Anterior cingulate cortex (tissue), 58 donors: Measurements from ENCODE around the gene FAM228A.
A peak's percentile ranks its signal among the peaks of the same experiment; 100 is the strongest.
"Not testable (repeated sequence)": the region's sequence is repeated elsewhere in the genome, so short reads cannot be mapped to it uniquely, and the experiment has no call there.

Source experiments
- DNase-seq, 58 donors: peaks; one replicate each; lab custom pipeline; 2025; lab: John Stamatoyannopoulos, UW

FAM228A gene

DNA sequence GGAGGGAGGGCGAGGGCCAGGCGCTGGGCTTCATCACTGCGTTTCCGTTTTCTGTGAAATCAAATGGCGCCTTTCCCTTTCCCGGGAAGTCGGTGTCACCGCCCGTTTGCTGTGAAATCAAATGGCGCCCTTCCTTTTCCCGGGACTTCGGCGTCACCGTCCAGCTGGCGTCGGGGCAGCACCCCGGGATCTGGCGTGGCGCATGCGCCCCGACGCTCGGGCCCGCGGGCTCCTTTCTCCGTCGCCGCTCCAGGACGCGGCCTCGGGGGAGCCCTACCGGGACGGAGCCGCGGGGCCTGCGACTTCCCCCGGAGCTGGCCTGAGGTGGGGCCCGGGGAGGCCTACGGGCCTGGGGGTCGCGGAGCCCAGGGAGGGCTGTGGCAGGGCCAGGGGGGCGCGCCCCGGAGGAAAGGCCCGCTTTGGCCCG lies at the start of gene FAM228A:
Gene FAM228A (plus strand): TSS at position 203 of the 427 bp plus-strand sequence. CDS start 428 bp downstream, outside the sequence.
- DNase-seq = no peak

DNA sequence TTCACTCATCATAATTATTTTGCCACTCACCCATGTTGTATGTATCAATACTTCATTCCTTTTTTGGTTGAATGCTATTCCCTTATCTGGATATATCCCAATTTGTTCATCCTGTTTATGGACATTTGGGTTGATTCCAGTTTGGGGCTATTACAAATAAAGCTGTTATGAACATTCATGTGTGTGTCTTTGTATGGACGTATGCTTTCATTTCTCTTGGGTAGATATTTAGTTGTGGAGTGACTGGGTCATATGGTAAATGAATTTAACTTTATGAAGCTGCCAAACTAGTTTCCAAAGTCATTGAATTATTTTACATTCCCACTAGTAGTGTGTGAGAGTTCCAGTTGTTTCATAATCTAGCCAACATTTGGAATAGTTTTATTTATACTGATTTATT lies 48.9 kb upstream of the FAM228A start:
- DNase-seq = no peak

DNA sequence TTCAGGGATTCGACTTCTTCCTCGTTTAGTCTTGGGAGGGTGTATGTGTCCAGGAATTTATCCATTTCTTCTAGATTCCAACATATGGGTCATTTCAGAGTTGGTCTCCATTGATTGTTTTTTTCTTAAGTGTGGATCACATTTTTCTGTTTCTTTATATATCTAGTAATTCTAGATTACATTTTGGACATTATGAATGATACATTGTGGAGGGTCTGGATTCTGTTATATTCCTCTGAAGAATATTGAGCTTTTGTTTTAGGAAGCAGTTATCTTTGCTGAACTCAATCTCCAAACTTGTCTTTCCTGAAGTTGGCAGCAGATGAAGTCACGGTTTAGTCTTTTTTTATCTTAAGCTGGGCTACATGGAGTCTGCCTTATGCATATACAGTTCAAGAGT lies 42.3 kb upstream of the FAM228A start:
- DNase-seq = no peak

DNA sequence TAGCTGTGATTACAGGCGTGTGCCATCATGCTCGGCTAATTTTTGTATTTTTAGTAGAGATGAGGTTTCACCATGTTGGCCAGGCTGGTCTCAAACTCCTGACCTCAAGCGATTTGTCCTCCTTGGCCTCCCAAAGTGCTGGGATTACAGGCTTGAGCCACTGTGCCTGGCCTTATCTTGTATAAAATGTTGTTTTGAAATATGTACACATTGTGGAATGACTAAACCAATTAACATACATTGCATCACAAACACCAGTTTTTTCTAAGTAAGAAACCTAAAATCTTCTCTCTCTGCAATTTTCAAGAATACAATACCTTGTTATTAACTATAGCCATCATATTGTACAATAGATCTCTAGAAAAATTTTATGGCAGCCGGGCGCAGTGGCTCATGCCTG lies 34.5 kb upstream of the FAM228A start:
- not testable (repeated sequence) for DNase-seq

DNA sequence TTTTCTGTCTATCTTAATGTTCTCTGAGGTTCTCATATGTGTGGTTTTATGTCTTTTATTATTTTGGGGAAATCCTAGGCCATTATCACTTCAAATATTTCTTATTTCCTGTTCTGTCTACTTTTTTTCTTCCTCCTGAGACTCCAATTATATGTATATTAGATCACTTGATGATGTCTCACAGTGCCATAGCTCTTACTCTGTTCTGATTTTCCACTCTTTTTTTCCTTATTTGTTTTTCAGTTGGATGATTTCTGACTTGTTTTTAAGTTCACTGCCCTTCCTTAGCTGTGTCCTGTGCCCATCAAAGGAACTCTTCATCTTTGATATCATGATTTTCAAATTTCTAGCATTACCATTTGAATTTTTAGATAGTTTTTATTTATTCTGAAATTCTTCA lies 27.5 kb upstream of the FAM228A start:
- no peak for DNase-seq

DNA sequence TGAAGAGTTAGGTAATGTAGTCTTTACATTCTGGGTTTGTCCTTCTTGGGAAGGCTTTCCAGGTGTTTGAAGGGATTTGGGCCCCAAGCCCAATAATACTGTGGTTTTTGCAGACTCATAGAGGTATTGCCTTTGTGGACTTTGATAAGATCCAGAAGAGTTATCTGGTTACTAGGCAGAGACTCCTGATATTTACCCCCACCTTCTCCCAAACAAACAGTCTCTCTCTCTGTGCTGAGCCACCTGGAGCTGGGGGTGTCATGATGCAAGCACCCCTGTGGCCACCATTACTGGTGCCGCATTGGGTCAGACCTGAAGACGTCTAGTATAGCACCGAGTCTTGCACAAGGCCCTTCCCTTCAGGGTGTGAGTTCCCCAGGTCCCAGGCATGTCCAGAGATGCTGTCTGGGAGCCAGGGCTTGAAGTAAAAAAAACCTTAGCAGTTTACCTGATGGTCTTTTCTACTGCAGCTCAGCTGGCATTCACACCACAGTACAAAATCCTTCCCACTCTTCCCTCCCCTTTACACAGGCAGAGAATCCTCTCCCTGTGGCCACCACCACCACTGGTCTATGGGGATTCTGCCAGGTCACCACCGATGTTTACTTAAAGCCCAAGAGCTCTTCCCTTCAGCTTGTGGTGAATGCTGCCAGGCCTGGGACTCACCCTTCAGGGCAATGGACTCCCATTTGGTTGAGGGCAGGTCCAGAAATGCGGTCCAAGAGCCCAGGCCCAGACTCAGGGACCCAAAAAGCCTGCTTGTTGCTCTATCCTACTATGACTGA lies 22.2 kb upstream of the FAM228A start:
- DNase-seq = no peak

DNA sequence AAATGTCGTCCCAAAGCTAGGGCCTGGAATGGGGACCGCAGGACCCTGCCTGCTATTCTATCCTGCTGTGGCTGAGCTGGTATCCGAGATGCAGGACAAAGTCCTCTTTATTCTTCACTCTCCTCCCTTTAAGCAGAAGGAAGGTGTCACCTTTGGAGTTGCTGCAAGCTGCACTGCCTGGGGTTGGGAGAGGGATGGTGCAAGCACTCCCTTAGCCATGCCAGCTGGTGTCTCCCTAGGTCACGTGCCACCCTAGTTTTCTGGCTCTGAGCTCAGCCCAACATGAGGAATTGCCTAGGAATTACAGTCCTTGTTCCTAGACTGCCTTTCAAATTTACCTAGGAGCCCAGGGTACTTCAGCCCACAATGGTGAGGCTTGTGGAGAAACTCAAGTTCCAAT lies 21.4 kb upstream of the FAM228A start:
- DNase-seq = peak in 2 of 58 donors; percentile 4 to 6

DNA sequence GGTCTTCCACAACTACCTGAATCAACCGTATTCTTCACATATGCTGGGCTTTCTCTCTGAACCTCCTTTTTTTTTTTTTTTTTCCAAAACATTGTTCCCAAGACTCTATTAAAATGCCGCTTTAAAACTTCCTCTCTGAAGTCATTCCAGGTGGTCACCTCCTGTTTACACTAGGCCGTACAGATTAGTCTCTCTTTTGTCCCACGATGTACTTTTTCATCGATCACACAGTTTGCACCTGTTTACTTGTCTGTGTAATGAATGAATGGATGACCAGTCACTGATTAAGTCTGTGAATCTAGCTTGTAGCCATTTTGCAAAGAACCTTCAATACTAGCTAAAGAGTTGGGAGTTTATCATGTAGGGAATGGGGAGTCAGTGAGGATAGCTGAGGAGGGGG lies 16.7 kb upstream of the FAM228A start:
- DNase-seq = no peak

DNA sequence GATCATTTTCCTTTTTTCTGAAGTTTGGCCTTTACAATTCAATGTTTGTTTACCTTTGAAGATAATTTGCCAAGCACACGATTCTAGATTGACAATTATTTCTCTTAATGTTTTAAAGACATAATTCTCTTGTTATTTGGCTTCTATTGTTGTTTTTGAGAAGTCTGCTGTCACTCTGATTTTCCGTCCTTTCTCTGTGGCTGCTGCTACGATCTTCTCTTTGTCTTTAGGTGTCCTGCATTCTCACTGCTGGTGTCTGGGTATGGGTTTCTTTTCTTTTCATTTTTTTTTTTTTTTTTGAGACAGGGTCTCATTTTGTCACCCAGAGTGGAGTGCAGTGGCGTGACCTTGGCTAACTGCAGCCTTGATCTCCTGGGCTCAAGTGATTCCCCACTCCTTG lies 15.1 kb upstream of the FAM228A start:
- no peak for DNase-seq

DNA sequence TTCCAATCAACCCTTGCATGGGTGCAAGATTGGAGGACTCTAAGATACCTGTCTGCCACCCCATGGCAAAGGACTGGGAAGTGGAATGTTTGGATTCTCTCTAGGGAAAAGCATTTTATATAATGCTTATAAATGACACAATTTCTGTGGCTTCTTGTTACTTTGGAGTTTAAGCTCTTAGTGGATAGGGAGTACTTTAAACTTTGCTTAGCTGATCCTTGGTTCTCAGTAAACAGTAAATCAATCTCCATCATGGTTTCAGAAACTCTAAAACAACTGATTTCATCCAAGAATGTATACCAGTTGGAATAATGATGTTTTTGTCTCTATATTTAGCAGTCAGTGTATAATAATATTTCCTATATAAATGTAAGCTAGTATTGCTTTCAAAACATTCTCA lies 14.1 kb upstream of the FAM228A start:
- no peak for DNase-seq

DNA sequence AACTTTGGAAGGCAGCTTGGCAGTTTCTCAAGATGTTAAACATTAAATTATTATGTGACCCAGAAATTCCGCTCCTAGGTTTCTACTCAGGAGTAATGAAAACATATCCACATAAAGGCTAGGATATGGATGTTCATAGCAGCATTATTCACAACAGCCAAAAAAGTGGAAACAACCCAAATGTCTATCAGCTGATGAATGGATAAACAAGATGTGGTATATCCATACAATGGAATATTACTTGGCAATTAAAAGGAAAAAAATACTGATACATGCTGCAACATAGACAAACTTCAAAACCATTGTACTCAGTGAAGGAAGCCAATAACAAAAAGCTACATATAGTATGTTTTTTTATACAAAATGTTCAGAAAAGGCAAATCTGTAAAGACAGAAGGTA lies 12.4 kb upstream of the FAM228A start:
- no peak for DNase-seq

DNA sequence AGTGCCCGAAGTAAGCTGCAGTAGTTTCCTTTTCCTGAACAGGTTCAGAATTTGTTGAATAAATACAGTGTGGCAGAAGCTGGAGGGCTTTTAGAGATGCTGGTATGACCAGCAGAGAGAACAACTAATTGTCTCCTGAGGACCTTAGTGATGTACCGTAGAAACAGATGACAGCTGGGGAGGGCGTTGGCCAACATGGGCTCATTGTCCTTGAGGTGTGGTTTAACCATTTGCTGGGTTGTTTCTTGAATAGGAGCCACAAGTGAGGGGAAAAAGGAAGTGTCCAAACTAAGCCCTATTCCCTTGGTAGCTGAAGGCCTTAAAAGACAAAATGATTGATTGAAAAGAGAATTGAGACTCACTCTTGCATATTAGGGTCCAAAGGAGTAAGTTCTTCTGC lies 11.7 kb upstream of the FAM228A start:
- DNase-seq = no peak

DNA sequence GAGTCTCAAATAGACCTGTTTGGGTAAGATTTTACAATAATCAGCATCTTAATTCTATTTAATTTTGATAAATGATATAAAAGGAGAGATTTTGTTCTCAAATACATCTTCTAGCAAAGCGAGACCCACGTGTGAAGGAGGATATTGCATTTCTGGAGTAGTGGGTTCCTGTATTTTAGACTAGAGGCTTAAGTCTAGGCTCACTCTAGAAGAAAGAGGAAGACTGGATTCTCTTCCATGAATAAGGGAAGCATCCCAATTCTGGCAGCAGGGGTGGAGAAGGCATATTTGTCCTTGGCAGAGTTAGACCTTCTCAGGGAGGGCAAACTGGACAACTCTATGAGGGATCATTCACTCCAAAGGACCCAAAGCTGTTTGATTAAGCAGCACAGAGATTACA lies 11.3 kb upstream of the FAM228A start:
- no peak for DNase-seq

DNA sequence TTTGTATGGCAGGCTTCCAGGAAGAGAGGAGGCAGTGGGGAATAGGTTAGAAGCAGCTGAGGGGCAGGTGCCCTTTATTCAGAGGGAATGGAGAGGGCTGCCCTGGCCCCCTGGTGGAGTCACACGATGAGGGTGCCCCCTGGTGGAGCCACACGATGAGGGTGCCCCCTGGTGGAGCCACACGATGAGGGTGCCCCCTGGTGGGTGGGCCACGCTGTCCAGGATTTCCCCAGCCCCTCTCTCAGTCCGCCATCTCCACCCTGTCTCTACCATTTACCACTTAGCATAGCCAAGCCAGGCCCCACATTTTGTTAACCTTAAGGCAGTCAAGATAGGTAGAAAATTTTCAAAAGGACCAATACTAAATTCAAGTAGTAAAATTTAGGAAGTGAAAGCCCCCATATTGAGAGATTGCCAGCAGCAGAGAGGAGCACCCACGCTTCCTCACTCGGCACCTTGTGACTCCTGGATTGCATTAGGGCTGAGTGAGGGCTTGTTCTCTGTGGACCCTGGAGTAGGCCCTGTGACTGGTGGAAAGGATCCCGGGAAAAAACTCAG lies 10.4 kb upstream of the FAM228A start:
- no peak for DNase-seq

DNA sequence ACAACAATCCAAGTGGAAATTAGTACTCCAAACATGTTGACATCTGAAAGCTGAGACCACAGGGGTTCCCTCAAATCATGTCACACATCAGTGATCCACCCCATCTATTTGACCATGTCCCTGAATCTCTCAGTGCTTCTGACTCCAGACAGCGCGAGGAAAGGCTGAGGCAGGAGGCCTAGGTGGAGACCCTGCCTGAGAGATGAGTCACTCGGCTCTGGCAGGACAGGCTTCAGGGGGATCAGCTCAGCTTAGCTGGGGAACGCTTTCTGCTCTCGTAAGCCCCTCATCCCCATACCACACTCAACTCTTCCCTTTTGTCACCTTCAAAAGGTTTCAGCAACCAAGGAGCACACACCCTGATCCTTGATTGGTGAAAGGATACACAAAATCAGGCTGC lies 5.8 kb upstream of the FAM228A start:
- no peak for DNase-seq

DNA sequence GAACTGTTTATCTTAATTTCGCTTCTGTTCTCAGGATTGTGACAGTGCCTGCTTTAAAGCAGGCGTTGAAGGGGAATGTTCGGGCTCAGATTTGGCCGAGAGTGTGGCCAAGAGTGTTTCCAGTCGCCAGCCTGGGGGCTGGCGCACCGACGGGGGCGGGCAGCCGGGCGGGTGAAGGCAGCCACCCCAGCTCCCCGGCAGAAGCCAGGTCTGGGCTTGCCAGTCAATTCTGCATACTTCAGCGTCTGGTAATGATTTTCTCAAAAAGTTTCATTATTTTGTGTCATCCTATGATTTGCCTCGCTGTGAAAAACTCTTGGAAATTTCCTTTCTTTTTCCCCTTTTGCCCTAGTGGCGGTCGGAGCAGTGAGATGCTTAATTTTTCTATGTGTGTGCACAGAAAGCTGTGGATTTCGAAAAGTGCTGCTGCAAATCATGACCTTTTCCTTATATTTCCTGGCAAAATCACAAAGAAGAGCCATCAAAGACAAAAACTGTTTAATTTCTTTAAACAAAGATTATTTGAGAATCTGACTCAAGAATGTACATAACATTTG lies 856 bp downstream of the FAM228A start:
- no peak for DNase-seq

DNA sequence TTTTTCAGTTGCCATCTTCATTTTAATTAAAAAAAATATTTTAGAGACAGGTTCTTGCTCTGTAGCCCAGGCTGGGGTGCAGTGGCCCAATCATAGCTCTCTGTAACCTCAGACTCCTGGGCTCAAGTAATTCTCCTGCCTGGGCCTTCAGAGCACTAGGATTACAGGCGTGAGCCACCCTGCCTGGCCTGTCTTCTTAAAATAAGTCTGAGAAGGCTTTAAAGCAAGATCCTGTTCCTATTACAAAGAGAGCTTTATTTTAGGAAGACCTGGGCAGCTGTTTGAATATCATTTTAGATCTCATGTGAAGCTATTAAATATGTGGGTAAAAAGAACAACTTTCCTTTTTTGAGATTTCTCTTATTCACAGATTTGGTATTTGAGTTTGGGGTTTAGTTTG lies 1.5 kb downstream of the FAM228A start:
- no peak for DNase-seq

DNA sequence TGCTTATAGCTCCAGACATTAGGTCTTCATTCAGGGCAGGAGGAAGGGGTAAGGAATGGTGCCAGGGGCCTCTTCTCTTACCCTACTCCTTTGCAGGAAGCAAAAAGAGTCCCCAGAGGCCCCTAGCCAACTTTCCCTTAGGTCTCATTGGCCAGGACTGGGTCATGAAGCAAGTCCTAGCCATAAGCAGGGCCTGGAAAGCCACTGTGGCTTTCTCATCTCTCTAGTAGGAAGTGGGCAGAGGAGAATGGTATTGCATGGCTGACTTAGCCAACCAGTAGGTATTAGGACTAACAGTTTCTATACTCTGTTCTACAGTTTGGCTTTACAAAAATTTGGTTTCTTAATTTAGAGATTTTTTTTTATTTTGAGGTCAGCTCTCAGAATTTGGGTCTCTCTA lies 4.8 kb downstream of the FAM228A start:
- DNase-seq = no peak

DNA sequence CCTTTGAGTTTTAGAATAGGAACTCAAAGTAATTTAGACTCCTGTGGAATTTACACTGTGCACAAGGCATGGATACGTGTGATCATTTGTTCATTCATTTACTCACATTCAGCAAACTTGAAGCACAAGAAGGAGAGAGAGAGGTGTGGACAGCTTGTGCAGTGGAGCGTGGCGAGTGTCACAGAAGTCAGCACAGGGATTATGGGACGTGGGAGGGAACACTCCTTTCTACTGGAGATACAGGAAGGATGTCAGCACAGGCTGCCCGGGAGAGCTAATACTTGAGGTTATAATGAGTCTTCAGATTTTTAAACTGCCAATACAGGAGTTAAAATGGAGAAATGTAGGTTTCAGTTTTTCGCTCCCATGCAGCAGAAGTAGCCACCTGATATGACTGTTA lies 7.0 kb downstream of the FAM228A start:
- no peak for DNase-seq

DNA sequence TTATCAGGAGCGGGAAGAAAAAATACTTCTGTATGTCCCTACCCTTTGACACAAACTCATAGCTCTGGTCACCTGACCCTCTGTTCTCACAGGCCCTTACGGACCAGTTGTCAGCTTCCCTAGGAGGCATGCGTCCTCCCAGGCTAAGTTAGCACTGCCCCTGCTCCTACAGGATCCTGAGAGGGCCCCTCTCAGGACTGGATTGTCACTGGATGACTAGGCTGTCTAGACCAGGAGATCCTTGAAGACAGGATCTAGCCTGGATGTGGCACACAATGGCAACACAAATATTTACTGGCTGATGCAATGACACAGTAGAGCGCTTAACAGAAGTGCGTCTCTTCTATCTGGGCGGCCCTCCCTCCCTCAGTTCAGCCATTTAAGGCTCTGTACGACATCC lies 7.7 kb downstream of the FAM228A start:
- no peak for DNase-seq

DNA sequence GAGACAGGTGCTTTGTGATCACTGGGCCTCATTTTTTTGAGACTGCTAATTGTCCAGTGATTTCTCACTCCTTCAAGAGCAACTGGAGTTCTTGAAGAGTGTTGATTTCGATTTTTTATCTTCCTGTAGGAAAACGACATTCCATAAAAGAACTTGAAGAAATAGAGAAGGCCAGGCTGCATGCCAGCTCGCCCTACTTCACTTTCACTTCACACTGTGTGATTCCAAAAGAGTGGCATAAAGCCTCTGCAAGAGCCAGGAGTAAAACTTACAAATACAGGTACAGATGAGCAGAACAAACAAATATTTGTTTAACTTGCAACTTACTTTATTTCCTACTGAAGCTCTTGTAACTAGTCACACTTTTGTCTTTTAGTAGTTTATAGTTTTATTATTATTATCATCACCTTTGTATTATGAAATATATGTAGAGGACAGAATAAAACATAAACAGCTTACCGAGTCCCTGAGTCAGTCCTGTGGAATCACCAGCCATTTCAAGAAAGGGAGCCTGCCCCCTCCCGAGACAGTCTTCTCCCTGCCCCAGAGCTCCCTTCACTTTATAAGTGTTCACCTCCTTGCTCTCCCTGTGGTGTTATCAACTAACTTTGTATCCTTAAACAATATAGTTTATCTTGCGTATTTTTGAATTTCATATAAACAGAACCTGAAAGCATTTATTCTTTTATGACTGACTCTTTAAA lies 8.7 kb downstream of the FAM228A start:
- no peak for DNase-seq

DNA sequence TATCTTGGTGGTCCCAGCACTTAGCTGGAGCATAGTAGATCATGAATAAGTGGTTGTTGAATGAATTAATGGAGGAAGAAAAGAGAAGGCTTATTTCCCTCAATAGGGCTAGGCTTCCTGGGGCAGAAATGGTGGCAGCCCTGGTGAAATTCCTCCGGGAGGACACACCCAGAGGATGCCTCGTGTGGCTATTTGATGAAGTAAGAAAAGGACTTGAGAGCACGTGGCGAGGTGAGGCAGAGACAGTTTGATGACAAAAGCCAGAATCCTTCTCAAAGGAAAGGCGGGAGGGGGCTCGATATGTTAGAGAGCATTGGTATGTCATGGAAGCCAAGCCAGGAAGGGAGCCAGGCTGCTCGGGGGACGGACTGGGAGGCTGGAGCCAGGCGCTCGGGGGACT lies 14.7 kb downstream of the FAM228A start:
- no peak for DNase-seq
